Activated CD8-positive, alpha-beta T cell treated with anti-CD3 and anti-CD28 coated beads for 36 hours (primary cell): Measurements from ENCODE around the gene UROC1. TPM values are rescaled to one million over a fixed set of nuclear protein-coding genes. Genes with fewer than 3 reads are reported as not detected.

Experiments used
- ATAC-seq: fragments of 200-7000 bp; cut with Tn5 transposase; one replicate; pipeline ENCODE4 v1.10.0; 2021; ENCODE audit warnings: mild to moderate bottlenecking, moderate library complexity
- CTCF ChIA-PET: fragments of 350-600 bp; sonication (Branson Sonifier 250); formaldehyde crosslinking; loops from one replicate; lab custom pipeline; 2021; ENCODE audit warnings: antibody characterized with exemption; lab: Charles Lee
- POLR2A ChIA-PET: fragments of 350-600 bp; sonication (Branson Sonifier 250); formaldehyde crosslinking; loops from one replicate; lab custom pipeline; 2021; ENCODE audit warnings: antibody characterized with exemption; lab: Charles Lee
- DNase-seq: peaks from one replicate; pipeline ENCODE4 v3.0.0-alpha.2; 2020
- H3K27ac Mint-ChIP-seq: one replicate; pipeline ENCODE4 v1.8.0; 2021; ENCODE audit warnings: mild to moderate bottlenecking, mixed read lengths
- H3K27me3 Mint-ChIP-seq: one replicate; pipeline ENCODE4 v1.8.0; 2021; ENCODE audit warnings: mixed read lengths
- H3K36me3 Mint-ChIP-seq: one replicate; pipeline ENCODE4 v1.8.0; 2021; ENCODE audit warnings: low read depth, mixed read lengths
- H3K4me1 Mint-ChIP-seq: one replicate; pipeline ENCODE4 v1.8.0; 2021; ENCODE audit warnings: low read depth, mixed read lengths
- H3K4me3 Mint-ChIP-seq: one replicate; pipeline ENCODE4 v1.8.0; 2021; ENCODE audit warnings: mild to moderate bottlenecking, moderate library complexity, mixed read lengths
- H3K9me3 Mint-ChIP-seq: one replicate; pipeline ENCODE4 v1.8.0; 2021; ENCODE audit warnings: mixed read lengths
- intact Hi-C: fragments of 100-400 bp; cut with micrococcal nuclease; formaldehyde crosslinking; loops from one replicate; pipeline ENCODE4 v1.10.0; 2022
- total RNA-seq, 2 experiments: library from RNA; stranded (reverse); gene quantifications; one replicate each; pipeline ENCODE4 v1.2.3, GENCODE V29; 2021
- TF ChIP-seq, protein P1 (sequence below): fragments of 200-600 bp; IDR thresholded peaks from one replicate; pipeline ENCODE4 v1.8.0; 2022; ENCODE audit warnings: antibody characterized with exemption, mild to moderate bottlenecking

UROC1 gene
- total RNA-seq, 2 experiments from 2014 or later = not detected

DNA sequence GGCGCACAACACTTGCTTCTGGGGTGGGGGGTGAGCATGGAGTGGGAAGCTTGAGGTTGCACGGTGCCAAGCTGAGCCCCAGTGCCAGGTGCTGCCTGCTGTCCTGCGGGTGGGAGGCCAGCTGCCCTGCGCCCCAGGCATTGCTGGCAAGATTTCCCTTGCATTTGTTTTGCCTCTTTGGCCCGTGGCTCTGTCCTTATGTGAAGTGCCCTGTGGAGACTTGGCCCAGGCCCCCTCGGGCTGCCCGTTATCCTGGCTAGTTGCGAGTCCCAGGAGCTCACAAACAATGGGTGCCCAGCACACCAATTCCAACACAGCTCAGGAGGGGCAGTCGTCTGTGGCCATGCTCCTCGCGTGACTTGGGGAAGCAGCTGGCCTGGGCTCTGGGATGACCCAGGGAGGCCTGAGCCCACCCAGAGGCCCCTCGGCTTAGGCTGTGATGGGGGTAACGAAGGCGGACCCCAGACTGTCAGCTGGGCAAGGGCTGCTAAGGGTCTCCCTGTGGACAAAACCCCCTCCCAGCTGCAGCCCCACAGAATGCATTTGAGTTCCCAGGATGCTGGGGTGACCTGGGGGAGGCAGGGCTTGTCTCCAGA lies 35.2 kb upstream of the UROC1 start:
- no peaks in the 10 kb centered on the region for H3K9me3 Mint-ChIP-seq
- intact Hi-C loops = no loop called here
- H3K27ac Mint-ChIP-seq = no peak overlapping the region
- ChIA-PET POLR2A (no interaction called here), CTCF (no interaction called here)
- DNase-seq (no peak), ATAC-seq (no peak)
- no peaks in the 10 kb centered on the region for H3K4me1 Mint-ChIP-seq
- H3K27me3 Mint-ChIP-seq = no peaks in the 10 kb centered on the region
- no peaks in the 10 kb centered on the region for H3K36me3 Mint-ChIP-seq
- TF ChIP-seq, protein P1, sequence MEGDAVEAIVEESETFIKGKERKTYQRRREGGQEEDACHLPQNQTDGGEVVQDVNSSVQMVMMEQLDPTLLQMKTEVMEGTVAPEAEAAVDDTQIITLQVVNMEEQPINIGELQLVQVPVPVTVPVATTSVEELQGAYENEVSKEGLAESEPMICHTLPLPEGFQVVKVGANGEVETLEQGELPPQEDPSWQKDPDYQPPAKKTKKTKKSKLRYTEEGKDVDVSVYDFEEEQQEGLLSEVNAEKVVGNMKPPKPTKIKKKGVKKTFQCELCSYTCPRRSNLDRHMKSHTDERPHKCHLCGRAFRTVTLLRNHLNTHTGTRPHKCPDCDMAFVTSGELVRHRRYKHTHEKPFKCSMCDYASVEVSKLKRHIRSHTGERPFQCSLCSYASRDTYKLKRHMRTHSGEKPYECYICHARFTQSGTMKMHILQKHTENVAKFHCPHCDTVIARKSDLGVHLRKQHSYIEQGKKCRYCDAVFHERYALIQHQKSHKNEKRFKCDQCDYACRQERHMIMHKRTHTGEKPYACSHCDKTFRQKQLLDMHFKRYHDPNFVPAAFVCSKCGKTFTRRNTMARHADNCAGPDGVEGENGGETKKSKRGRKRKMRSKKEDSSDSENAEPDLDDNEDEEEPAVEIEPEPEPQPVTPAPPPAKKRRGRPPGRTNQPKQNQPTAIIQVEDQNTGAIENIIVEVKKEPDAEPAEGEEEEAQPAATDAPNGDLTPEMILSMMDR = no peak
- H3K4me3 Mint-ChIP-seq = no peak overlapping the region

DNA sequence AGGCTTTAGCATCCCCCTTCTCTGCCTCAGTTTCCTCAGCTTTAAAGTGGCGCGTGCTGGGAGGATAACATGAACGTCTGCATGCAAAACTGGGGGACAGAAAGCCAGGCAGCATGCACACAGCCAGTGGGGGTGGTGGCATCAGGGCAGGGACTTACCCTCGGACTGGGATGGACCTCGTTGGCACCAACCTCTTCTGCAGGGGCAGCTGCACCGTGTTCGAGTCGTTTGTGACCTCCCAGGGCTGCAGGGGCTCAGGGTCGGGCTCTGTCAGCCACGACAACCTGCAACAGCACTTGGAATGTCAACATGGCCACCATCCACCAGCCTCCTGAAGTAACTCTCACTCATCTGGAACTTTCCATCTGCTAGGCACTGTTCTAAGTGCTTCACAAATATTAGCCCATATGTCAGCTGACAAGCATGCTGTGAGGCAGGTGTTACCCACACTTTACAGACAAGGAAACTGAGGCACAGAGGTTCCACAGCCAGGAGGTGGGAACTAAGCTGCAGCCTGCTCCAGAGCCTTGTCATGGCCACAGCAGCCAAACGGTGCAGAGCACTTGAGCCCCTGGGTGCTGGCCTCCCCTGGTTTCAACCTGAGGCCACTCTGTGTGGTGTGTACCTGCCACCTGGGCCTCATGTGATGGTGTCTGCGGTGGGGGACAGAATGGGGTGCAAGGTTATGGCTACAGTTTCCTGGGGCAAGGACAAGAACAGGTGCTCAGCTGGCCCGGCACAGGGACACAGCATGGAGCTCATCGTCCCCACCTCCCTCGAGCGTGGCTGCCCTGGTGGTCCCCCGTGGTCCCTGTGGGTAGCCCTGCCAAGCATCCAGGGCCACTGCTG lies 34.5 kb upstream of the UROC1 start:
- DNase-seq = no peak
- no peak overlapping the region for H3K27ac Mint-ChIP-seq
- no peaks in the 10 kb centered on the region for H3K27me3 Mint-ChIP-seq
- no peak for ATAC-seq
- intact Hi-C loops = no loop called here
- POLR2A ChIA-PET = no interaction called here
- H3K4me3 Mint-ChIP-seq = no peak overlapping the region
- H3K9me3 Mint-ChIP-seq = no peaks in the 10 kb centered on the region
- CTCF ChIA-PET = no interaction called here
- H3K36me3 Mint-ChIP-seq = no peaks in the 10 kb centered on the region
- TF ChIP-seq, protein P1 = no peak
- no peaks in the 10 kb centered on the region for H3K4me1 Mint-ChIP-seq

DNA sequence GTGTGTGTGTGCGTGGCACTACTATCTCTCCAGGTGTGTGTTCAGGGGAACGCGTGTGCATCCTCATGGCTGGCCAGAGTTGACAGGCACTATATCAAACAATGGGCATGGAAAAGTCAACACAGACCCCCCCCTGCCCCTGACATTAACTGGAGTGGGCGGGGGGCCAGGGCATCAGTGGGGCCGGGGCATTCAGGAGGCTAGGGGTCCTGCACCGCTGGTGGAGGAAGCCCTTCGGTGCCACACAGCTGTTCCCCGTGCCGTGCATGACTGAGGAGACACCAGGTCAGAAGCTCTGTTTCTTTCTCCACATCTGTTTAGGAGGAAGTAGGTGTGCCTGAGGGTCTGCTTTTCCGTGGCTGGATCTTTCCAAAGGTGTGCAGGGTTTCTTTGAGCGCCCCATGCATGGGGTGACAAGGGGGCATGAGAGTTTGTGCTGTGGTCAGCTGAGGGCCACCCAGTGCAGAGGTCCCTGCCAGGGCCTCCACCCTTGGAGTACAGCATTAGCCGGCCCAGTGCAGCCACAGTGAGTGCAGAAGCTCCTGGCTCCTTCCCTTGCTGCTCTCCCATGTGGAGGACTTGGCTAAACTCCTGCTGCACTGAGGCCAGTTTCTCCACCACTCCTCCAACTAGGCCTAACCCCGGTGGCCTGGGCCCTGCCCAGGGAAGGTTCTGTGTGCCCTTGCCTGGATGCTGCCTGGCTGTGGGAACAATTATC lies 33.7 kb upstream of the UROC1 start:
- POLR2A ChIA-PET = no interaction called here
- Mint-ChIP-seq H3K27me3 (no peaks in the 10 kb centered on the region), H3K27ac (no peak overlapping the region), H3K9me3 (no peaks in the 10 kb centered on the region), H3K4me3 (no peak overlapping the region), H3K4me1 (no peaks in the 10 kb centered on the region), H3K36me3 (no peaks in the 10 kb centered on the region)
- intact Hi-C loops = no loop called here
- DNase-seq (no peak), ATAC-seq (no peak)
- CTCF ChIA-PET = no interaction called here
- TF ChIP-seq, protein P1 = no peak

DNA sequence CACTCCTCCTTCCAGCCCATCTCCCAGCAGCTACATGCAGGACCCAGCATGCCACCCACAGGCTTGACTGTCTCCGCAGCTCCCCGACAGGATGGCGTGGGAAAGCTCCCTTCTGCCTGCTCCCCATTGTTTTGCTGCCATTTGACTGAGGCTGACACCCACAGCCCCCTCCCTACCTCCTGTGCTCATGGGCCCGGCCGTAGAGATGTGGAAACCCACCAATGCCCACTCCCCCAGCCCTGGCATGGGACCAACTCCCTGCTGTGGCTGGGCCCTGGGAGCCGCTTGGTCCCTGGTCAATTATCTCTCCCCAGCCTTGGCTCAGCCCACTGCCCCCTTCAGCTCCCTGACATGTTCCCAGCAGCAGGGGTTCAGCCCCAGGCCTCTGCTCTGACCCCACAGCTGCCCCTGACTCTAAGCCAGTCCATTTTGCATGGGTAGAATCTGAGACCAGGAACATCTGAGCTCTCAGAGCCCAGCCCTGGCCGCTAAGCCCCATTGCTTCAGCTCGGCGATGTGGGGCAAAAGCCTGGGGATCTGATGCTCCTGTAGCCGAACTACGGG lies 33.0 kb upstream of the UROC1 start:
- Mint-ChIP-seq H3K4me1 (no peaks in the 10 kb centered on the region), H3K4me3 (no peak overlapping the region), H3K9me3 (no peaks in the 10 kb centered on the region), H3K36me3 (no peaks in the 10 kb centered on the region), H3K27ac (no peak overlapping the region), H3K27me3 (no peaks in the 10 kb centered on the region)
- no peak for ATAC-seq
- intact Hi-C loops = no loop called here
- POLR2A ChIA-PET = no interaction called here
- DNase-seq = no peak
- TF ChIP-seq, protein P1 = no peak
- CTCF ChIA-PET = no interaction called here
